Umbilical cord (tissue), 2 donors: ENCODE results near the gene GNB5. TPM values are rescaled to one million over a fixed set of nuclear protein-coding genes. Genes with fewer than 3 reads are reported as not detected.
"Not testable (repeated sequence)": the region's sequence is repeated elsewhere in the genome, so short reads cannot be mapped to it uniquely, and the experiment has no call there.

Experiments
- DNase-seq: peaks from one replicate; pipeline ENCODE4 v3.0.0-alpha.2; 2015; ENCODE audit warnings: low spot score
- total RNA-seq: library from RNA; depleted of rRNA; stranded (reverse); fragments of >200 nt; gene quantifications from one replicate; pipeline ENCODE4 v1.2.3, GENCODE V29; 2014; ENCODE audit warnings: low replicate concordance; ENCODE audit not compliant: insufficient read depth

Gene GNB5
- total RNA-seq, 1 donor from 2014 or later, result 20.9 TPM

DNA sequence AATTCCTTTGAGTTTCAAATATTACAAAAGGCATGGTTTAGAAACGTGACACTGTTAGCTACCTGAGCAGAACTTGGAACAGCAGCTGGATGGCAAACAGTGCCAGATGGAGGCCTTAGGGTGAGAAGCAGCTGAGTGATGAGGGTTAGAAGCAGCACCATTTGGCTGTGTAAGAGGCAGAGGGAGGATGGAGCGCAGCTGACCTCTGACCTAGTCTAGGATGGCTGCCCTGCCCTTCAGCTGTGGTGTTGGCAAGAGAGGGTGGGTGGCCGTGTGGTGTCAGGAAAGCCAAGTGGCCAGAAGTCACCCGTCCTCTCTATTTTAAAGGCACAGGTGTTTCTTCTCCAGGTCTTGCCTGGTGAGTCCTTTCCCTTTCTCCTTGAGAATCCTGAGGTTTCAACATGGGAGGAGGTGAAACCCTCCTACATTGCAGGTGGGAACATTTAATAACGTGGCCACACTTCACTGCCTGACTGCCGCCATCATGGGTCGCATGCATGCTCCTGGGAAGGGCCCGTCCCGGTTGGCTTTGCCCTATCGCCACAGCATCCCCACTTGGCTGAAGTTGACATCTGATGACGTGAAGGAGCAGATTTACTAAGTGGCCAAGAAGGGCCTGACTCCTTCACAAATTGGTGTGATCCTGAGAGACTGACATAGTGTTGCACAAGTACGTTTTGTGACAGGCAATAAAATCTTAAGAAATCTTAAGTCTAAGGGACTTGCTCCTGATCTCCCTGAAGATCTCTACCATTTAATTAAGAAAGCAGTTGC is 96.2 kb downstream of the GNB5 start:
- DNase-seq, result no peak

DNA sequence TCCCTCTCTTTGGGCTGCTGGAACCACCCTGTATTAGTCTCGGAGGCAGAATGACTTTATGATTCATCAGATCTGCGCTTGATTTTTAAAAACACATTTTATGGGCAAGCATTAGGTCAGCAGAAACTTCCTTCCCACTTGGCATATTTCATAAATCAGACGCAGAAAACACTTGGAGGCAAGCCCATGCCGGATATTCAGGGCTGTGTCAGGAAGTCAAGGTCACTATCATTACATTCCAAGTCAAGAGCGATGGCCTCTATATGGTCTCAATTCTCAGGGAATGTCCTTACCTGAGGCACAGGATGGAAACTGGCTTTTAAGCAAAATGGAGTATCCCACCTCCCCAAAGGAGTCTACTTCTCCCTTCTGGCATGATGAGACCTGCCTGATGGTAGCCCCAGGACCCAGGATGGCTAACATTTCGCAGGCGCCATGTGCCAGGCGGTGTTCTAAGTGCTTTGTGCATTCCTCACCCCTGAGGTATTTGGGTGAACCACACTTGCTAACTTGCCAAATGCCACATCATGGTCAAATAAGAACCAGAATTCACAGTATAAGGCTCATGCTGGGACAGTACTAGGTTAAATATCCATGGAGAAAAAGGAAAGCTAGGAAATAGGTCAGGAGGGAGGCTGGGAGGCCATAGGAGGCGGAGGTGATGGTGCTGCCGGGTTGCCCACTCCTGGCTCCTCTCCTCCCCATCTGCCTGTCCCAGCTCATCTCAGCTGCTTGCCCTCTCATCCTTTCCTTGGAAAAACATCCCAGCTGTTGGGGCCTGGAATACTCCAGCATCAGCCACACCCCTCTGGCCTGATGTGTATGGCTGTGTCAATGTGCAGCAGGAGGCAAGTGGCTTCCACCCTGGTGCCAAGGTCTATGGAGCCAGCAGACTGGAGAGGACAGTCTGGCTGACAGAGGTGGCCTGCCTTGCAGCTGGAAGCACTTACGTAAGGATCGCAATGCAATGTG is 97.4 kb downstream of the GNB5 start:
- peak; percentile 91 for DNase-seq

- DNase-seq, result no peak
These were observed 98.0 kb downstream of the GNB5 start for GRCh38 chr15:52093167-52093538.

GRCh38 chr15:52090193-52090592 is 101.0 kb downstream of the GNB5 start:
- DNase-seq, result no peak

- no peak for DNase-seq
These were observed 105.0 kb downstream of the GNB5 start for GRCh38 chr15:52086011-52086786.

- peak; percentile 14 for DNase-seq
These were observed 105.9 kb downstream of the GNB5 start for GRCh38 chr15:52085299-52085698.

GRCh38 chr15:52083603-52084002 is 107.6 kb downstream of the GNB5 start:
- no peak for DNase-seq

GRCh38 chr15:52083037-52083359 is 108.2 kb downstream of the GNB5 start:
- DNase-seq, result not testable (repeated sequence)

DNA sequence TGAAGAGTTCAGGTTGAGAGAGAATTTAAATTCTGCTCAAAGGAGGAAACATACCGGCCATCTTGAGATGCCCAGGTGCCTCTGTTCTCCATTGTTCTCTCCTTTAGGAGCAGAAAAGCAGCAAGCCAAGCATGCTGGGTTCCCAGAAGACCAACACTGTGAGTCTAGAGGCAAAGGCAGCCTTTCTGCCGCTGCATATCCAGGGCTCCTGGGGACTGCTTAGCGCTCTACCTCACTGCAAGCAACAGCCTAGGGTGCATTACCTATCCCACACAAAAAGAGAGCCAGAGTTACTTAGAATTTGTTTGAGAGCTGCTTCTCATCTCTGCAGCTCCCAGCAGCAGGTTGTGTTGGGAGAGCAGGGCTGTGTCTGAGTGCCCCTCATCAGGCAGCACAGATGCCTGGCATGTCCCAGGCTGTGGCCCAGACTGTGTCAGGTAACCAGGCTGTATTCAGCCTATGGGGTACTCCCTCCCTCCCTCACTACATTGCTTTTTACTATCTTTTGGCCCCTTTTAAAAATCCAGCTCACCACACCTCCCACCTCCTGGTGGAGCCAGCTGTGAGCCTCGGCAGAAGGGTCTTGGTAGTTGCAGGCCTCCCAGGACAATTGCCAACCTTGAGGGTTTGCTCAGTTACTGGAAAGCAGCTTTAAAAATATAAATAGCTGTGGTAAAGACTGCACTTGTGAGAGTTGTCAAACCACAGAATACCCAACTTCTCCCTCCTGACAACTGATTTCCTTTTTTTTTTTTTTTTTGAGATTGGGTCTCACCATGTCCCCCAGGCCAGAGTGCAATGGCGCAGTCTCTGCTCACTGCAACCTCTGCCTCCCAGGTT is 108.8 kb downstream of the GNB5 start:
- DNase-seq, result peak; percentile 43

DNA sequence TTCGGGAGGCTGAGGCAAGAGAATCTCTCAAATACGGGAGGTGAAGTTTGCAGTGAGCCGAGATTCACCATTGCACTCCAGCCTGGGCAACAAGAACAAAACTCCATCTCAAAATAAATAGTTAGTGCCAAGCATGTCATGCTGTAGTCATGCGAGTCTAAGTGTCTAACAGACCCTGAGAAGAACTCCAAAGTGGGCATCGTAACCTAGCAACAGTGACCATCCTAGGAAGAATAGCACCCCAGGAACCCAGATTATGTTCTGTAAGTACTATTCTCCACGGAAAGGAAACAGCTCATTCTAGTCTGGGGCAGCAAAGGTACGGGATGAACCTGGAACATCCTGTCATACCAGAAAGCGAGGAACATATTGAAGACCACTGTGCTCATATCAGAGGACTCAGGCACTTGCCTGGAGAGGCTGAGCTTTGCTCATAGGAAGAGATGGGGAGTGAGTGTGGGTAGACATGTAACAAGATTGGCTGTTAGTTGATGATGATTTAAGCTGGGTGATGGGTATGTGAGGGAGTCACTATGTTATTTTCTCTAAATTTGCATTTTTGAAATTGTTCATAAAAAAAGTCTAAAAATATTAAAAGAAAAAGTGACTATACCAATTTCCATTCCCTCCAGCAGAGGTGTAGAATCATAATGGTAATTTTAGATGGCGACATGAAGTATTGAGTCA is 110.3 kb downstream of the GNB5 start:
- DNase-seq, result no peak

- DNase-seq, result no peak
These were observed 111.2 kb downstream of the GNB5 start for GRCh38 chr15:52080031-52080430.

DNA sequence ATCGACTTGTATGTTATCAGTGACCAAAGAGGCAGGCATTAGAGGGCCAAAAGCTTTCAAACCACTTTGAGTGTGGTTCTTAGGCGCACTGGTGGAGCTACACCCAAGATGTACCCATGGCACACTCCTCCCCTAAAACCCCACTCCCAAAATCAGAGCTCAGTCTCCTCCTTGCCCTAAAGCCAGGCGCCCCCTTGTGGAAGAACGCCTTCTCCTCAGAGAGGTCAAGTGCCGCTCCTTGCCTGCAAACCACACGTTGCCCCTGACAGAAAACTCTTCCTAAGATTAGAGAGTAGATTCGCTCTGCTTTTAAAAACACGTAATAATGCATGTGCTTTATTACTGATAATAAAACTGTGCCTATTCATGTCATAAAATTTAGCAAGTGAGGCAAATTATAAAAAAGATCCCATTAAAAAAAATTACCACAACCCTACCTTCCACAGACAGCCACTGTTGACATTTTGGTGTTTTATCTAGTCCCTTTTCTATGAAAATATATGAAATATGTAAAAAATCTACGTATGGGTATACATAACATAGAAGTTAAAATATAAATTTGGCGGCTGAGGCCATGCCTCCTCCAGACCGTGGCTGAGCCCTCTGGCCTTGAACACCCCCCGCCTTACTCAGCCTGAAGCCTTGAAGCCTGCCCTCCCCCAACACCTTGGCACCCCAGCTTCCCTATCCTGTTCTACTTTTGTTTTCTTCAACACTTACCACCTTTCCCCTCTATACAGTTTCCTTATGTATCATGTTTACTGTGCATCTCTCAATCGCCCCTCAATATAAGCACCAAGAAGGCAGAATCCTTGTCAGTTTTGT is 112.1 kb downstream of the GNB5 start:
- peak; percentile 65 for DNase-seq

DNA sequence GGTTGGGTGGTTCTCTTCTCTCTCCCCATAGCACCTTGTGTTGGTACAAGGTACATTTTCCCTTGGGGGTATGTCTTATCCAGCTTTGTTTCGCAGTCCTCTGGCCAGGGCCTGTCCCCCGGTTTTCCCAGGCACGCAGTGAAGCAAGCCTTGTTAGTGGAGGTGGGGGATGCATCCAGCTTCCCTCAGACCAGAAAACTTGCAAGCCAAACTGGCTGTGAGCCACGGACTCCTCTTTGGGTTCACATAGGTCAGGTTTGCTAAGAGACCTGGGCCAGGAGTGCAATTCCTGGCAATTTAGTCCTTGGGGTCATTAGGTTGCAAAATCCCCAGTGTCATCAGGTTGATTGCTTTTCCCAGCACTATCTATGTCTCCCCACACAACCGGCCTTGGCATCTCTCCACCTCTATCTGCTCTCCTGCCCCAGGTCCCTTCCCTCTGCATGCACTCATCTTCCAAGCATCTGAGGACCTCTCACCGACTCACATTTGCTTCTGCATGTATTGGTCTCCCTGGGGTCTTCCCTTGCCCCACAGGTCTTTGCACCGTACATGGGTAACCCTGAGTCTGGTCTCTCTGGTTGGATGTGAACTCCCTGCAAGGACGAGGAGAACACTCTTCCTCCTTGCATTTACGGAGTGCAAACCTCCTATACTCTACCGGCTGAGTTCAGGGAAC is 112.9 kb downstream of the GNB5 start:
- DNase-seq, result no peak

GRCh38 chr15:52076889-52077781 is 114.1 kb downstream of the GNB5 start:
- DNase-seq, result peak; percentile 72

GRCh38 chr15:52071570-52071969 is 119.6 kb downstream of the GNB5 start:
- no peak for DNase-seq

GRCh38 chr15:52069559-52069958 is 121.6 kb downstream of the GNB5 start:
- DNase-seq, result no peak

- DNase-seq, result no peak
These were observed 123.1 kb downstream of the GNB5 start for GRCh38 chr15:52068004-52068615.

GRCh38 chr15:52067545-52067926 is 123.7 kb downstream of the GNB5 start:
- DNase-seq, result no peak
